Tibial nerve (tissue), 4 donors: ENCODE measurements around the gene RPRD1B. TPM values are rescaled to one million over a fixed set of nuclear protein-coding genes. Genes with fewer than 3 reads are reported as not detected.
"Not testable (repeated sequence)": the region's sequence is repeated elsewhere in the genome, so short reads cannot be mapped to it uniquely, and the experiment has no call there.

Experiments used
- DNase-seq, 2 donors: peaks; one replicate each; pipeline ENCODE4 v3.0.0-alpha.2; 2019; ENCODE audit warnings: low spot score in 2 of 2
- H3K27ac ChIP-seq, 4 donors: fragments of 200-600 bp; sonication (generic) in 3 of 4; one replicate each; pipeline ENCODE4 v1.5.1; 2017 to 2019; ENCODE audit warnings: mild to moderate bottlenecking in 1 of 4
- H3K27me3 ChIP-seq, 2 donors: fragments of 200-600 bp; sonication (generic) in 1 of 2; one replicate each; pipeline versions ENCODE4 v1.5.1 to v1.6.0; 2017 to 2019
- H3K36me3 ChIP-seq, 3 donors: fragments of 200-600 bp; sonication (generic); one replicate each; pipeline ENCODE4 v1.5.1; 2018 to 2019
- H3K4me1 ChIP-seq, 4 donors: fragments of 200-600 bp; sonication (generic) in 3 of 4; one replicate each; pipeline ENCODE4 v1.5.1; 2017 to 2019
- H3K4me3 ChIP-seq, 4 donors: fragments of 200-600 bp; sonication (generic) in 3 of 4; one replicate each; pipeline ENCODE4 v1.5.1; 2017 to 2019; ENCODE audit warnings: mild to moderate bottlenecking in 1 of 4, moderate library complexity in 1 of 4
- H3K9me3 ChIP-seq, 4 donors: fragments of 200-600 bp; sonication (generic) in 3 of 4; one replicate each; pipeline ENCODE4 v1.5.1; 2017 to 2019
- EP300 ChIP-seq, 2 donors: sonication (generic); formaldehyde crosslinking; IDR thresholded peaks; one replicate each; pipeline ENCODE4 v1.6.1; 2017; ENCODE audit warnings: antibody characterized with exemption in 2 of 2, mild to moderate bottlenecking in 1 of 2
- POLR2A ChIP-seq, 2 donors: fragments of 450-650 bp; IDR thresholded peaks; one replicate each; pipeline ENCODE4 v1.6.1; 2017; ENCODE audit warnings: antibody characterized with exemption in 2 of 2, mild to moderate bottlenecking in 2 of 2, moderate library complexity in 2 of 2
- WGBS, 2 donors: methylation state at CpG; one replicate each; pipeline ENCODE4 v1.1.5; 2018; 5-methylcytosine and 5-hydroxymethylcytosine counted together
- total RNA-seq, 4 donors: library from RNA; depleted of rRNA; stranded (reverse); fragments of >200 nt; gene quantifications; one replicate each; pipeline ENCODE4 v1.1.0, GENCODE V29; 2016
- TF ChIP-seq, protein P1 (sequence below), 5 experiments: fragments of 200-600 bp in 3 of 5; fragments of 450-650 bp in 2 of 5; sonication (generic) in 3 of 5; IDR thresholded peaks; one replicate each; pipeline ENCODE4 v1.5.1; 2016 to 2019; ENCODE audit warnings: antibody characterized with exemption in 5 of 5, mild to moderate bottlenecking in 3 of 5, moderate library complexity in 2 of 5

Gene RPRD1B
- total RNA-seq, 4 donors from 2014 or later, result 28.5 to 36.3 (median 35.1) TPM

DNA sequence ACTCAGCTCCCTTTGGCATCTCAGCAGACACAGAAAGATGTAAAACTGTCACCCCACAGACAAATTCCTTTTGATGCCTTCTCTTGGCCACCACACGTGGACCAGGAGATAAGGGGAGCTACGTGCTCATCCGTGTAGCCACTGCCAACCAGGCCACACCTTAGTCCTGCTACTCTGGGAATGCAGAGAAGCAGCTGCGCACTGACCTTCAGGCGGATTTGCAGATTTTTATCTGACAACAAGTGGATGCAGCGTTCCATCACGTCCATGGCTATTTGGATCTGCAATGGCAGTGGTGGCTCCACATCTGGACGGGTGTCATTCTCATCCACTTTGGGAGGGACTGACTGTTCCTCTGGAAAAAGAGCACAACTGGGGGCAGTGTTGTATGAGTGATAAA lies 31.1 kb upstream of the RPRD1B start:
- no peak for DNase-seq
- no peak overlapping the region for H3K27ac ChIP-seq
- no peaks in the 10 kb centered on the region for H3K9me3 ChIP-seq
- H3K4me1 ChIP-seq, result no peaks in the 10 kb centered on the region
- 91% methylated on average over 8 of the region's 8 CpGs for WGBS, 2 donors
- H3K36me3 ChIP-seq, result peaks cover 0 to 80% (median 5%) of the 10 kb centered on the region in 3 donors
- H3K4me3 ChIP-seq, result no peak overlapping the region
- TF ChIP-seq POLR2A (IDR thresholded peaks at IDR 0.05), result no peak
- TF ChIP-seq, protein P1, sequence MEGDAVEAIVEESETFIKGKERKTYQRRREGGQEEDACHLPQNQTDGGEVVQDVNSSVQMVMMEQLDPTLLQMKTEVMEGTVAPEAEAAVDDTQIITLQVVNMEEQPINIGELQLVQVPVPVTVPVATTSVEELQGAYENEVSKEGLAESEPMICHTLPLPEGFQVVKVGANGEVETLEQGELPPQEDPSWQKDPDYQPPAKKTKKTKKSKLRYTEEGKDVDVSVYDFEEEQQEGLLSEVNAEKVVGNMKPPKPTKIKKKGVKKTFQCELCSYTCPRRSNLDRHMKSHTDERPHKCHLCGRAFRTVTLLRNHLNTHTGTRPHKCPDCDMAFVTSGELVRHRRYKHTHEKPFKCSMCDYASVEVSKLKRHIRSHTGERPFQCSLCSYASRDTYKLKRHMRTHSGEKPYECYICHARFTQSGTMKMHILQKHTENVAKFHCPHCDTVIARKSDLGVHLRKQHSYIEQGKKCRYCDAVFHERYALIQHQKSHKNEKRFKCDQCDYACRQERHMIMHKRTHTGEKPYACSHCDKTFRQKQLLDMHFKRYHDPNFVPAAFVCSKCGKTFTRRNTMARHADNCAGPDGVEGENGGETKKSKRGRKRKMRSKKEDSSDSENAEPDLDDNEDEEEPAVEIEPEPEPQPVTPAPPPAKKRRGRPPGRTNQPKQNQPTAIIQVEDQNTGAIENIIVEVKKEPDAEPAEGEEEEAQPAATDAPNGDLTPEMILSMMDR (IDR thresholded peaks at IDR 0.05), result no peak
- TF ChIP-seq EP300 (IDR thresholded peaks at IDR 0.05), result no peak
- no peaks in the 10 kb centered on the region for H3K27me3 ChIP-seq

GRCh38 chr20:38004416-38004815 lies 29.1 kb upstream of the RPRD1B start:
- Histone ChIP-seq H3K4me3 (no peak overlapping the region), H3K27me3 (no peaks in the 10 kb centered on the region), H3K36me3 (peaks cover 0 to 73% (median 0%) of the 10 kb centered on the region in 3 donors), H3K4me1 (no peaks in the 10 kb centered on the region), H3K9me3 (no peaks in the 10 kb centered on the region), H3K27ac (no peak overlapping the region)
- DNase-seq, result no peak
- 81 to 92% methylated on average over 1 of the region's 1 CpG for WGBS, 2 donors
- TF ChIP-seq EP300 (IDR thresholded peaks at IDR 0.05), result no peak
- TF ChIP-seq, protein P1 (IDR thresholded peaks at IDR 0.05), result no peak
- TF ChIP-seq POLR2A (IDR thresholded peaks at IDR 0.05), result no peak

DNA sequence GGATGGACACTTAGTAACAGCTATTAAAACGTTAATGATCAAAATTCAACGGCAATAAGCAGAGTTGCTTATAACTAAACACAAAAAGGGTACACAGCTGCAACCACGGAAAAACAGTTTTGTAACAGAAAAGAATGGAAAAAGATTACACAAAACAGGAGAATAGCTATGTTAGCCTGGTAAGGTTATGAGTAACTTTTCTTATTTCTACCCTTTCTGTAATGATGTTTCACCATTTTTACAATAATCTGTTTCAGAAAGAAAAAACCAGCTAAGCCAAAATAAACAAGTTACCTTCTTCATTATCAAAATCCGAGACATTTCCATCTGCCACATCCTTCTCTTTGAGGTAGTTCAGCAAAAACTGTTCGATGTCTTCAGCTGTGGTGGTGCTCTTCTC lies 27.6 kb upstream of the RPRD1B start:
- Histone ChIP-seq H3K4me3 (no peak overlapping the region), H3K27me3 (no peaks in the 10 kb centered on the region), H3K36me3 (peaks cover 0 to 69% (median 0%) of the 10 kb centered on the region in 3 donors), H3K9me3 (no peaks in the 10 kb centered on the region), H3K27ac (no peak overlapping the region), H3K4me1 (no peaks in the 10 kb centered on the region)
- WGBS, 2 donors, result 64 to 67% methylated on average over 5 of the region's 5 CpGs
- no peak for DNase-seq
- no peak for TF ChIP-seq POLR2A (IDR thresholded peaks at IDR 0.05)
- TF ChIP-seq EP300 (IDR thresholded peaks at IDR 0.05), result no peak
- TF ChIP-seq, protein P1 (IDR thresholded peaks at IDR 0.05), result no peak

- H3K4me3 ChIP-seq, result no peak overlapping the region
- WGBS, 2 donors, result 79 to 93% methylated on average over 1 of the region's 1 CpG
- TF ChIP-seq EP300 (IDR thresholded peaks at IDR 0.05) (no peak), POLR2A (IDR thresholded peaks at IDR 0.05) (no peak)
- TF ChIP-seq, protein P1 (IDR thresholded peaks at IDR 0.05), result no peak
- H3K27me3 ChIP-seq, result no peaks in the 10 kb centered on the region
- H3K4me1 ChIP-seq, result no peaks in the 10 kb centered on the region
- no peak for DNase-seq
- no peaks in the 10 kb centered on the region for H3K9me3 ChIP-seq
- no peak overlapping the region for H3K27ac ChIP-seq
- H3K36me3 ChIP-seq, result peaks cover 0 to 69% (median 0%) of the 10 kb centered on the region in 3 donors
Measured at GRCh38 chr20:38007526-38007925, 26.0 kb upstream of the RPRD1B start.

DNA sequence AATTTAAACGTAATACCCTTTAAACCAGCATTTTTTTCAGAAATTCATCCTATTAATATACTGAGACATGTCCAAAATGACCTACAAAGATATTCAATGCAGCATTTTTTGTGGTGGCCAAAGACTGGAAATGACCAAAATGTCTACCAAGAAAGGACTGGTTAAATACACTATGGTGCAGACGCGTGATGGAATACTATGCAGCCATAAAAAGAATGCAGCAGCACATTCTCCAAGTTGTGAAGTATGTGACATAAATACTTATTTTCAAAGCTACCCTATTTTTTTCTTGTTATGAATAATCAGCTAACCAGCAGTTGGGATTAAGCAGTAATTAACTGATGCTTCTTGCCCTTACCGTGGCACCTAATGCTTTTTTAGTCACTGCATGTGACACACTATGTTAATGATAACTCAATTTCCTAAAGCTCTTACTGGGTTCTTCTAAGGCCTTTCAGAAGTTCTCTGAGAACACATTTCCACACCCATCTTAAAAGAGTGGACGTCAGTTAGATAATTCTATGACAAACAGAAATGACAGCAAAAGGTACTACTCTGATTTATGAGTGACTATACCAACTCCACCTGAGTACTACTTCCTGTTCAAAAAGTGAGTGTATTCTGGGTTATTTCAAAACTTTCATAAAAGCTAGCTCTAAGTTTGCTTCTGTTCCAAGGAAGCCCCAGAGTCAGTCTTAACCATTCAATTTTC lies 25.2 kb upstream of the RPRD1B start:
- Histone ChIP-seq H3K4me1 (no peaks in the 10 kb centered on the region), H3K27me3 (no peaks in the 10 kb centered on the region), H3K36me3 (peaks cover 0 to 70% (median 4%) of the 10 kb centered on the region in 3 donors), H3K4me3 (no peak overlapping the region), H3K9me3 (no peaks in the 10 kb centered on the region), H3K27ac (no peak overlapping the region)
- no peak for TF ChIP-seq EP300 (IDR thresholded peaks at IDR 0.05)
- TF ChIP-seq, protein P1 (IDR thresholded peaks at IDR 0.05), result no peak
- TF ChIP-seq POLR2A (IDR thresholded peaks at IDR 0.05), result no peak
- 85 to 94% methylated on average over 5 of the region's 5 CpGs for WGBS, 2 donors
- no peak for DNase-seq

- not testable (repeated sequence) for H3K4me1 ChIP-seq, H3K9me3 ChIP-seq, H3K27ac ChIP-seq, H3K27me3 ChIP-seq, H3K4me3 ChIP-seq, DNase-seq
- peaks cover 0 to 68% (median 4%) of the 10 kb centered on the region in 3 donors for H3K36me3 ChIP-seq
- 93 to 96% methylated on average over 5 of the region's 5 CpGs for WGBS, 2 donors
Measured at GRCh38 chr20:38009416-38009815, 24.1 kb upstream of the RPRD1B start.
